ENCODE data around the gene NID1. TPM values are rescaled to one million over a fixed set of nuclear protein-coding genes. Genes with fewer than 3 reads are reported as not detected.

NID1 gene
- total and polyA plus RNA-seq, 9 of the 15 experiments (the other 6 are each of a cell fraction or from before 2014, with no cell fraction given) = 0.22 TPM; not detected in 8

- ATAC-seq = peak; percentile 52; the same call in 2 of the 3 replicates
- peaks cover 24 to 64% of the 10 kb centered on the region in 2 experiments; a peak in 4 of 5 replicates for H3K27me3 ChIP-seq (ENCODE audit: control insufficient read depth in 2 of 2, insufficient read depth in 2 of 2, low read length in 2 of 2)
- H3K9me1 ChIP-seq (ENCODE audit: control insufficient read depth, insufficient read depth, low read length) = no peaks in the 10 kb centered on the region
- intact Hi-C loops (cut with micrococcal nuclease) (no loop called here), in situ Hi-C loops (cut with MboI) (no loop called here)
- TF ChIP-seq ZBTB43 (CRISPR knock-in tag; IDR thresholded peaks at IDR 0.05) (no peak), L3MBTL2 (IDR thresholded peaks at IDR 0.05) (no peak), EP300 (IDR thresholded peaks at IDR 0.05; ENCODE audit: low read length) (no peak), TRIM28 (IDR thresholded peaks at IDR 0.05) (no peak), USF2 (CRISPR knock-in tag; IDR thresholded peaks at IDR 0.05) (no peak), FOXA1 (IDR thresholded peaks at IDR 0.05; ENCODE audit: borderline replicate concordance) (no peak), EWSR1 (IDR thresholded peaks at IDR 0.05; ENCODE audit: borderline replicate concordance, low read depth, partially characterized antibody) (no peak), NFE2L1 (tag; IDR thresholded peaks at IDR 0.05; ENCODE audit: borderline replicate concordance, low read depth) (no peak), CTCF (IDR thresholded peaks at IDR 0.05 in 2 of 3, conservative IDR thresholded peaks at IDR 0.05 in 1 of 3; ENCODE audit: insufficient read depth in 2 of 3, low read depth in 1 of 3, low read length in 3 of 3) (peak in 2 of 3 experiments; percentile 11 to 34; a peak in 2 of 6 replicates), HSF4 (CRISPR knock-in tag; IDR thresholded peaks at IDR 0.05; ENCODE audit: borderline replicate concordance) (no peak), RAD21 (CRISPR knock-in tag; conservative IDR thresholded peaks at IDR 0.05 in 1 of 2, IDR thresholded peaks at IDR 0.05 in 1 of 2) (peak; percentile 25 to 29), ETS2 (tag; IDR thresholded peaks at IDR 0.05; ENCODE audit: borderline replicate concordance, poor library complexity, severe bottlenecking) (no peak), NRF1 (conservative IDR thresholded peaks at IDR 0.05 in 1 of 2, IDR thresholded peaks at IDR 0.05 in 1 of 2) (no peak), MBD1 (CRISPR knock-in tag; IDR thresholded peaks at IDR 0.05) (no peak), ZNF184 (CRISPR knock-in tag; IDR thresholded peaks at IDR 0.05) (no peak), ZNF165 (CRISPR knock-in tag; IDR thresholded peaks at IDR 0.05; ENCODE audit: borderline replicate concordance) (no peak)
- CTCF ChIA-PET (ENCODE audit: low intra/inter-chr PET ratio) = no interaction called here
- no peaks in the 10 kb centered on the region for H3K36me3 ChIP-seq (ENCODE audit: control insufficient read depth, insufficient read depth, low read length)
- no peaks in the 10 kb centered on the region for H3K9me3 ChIP-seq (replicated peaks; ENCODE audit: control insufficient read depth, insufficient read depth, low read depth, low read length)
- no peak for DNase-seq (ENCODE audit: extremely low read depth in 1 of 4, low spot score in 3 of 4)
- no peaks in the 10 kb centered on the region for H3K79me2 ChIP-seq (ENCODE audit: control insufficient read depth, insufficient read depth, low read length)
- BruUV-seq (replicated peaks) = no TSS peak
- POLR2A ChIA-PET = interaction anchor here (0.7 kb wide), 1 partner anchor 580 kb away, joined by 3 read pairs; no protein-coding TSS in a partner anchor
- no peak overlapping the region for H3K4me3 ChIP-seq
- H3K4me1 ChIP-seq (replicated peaks in 1 of 2; ENCODE audit: control insufficient read depth in 2 of 2, insufficient read depth in 2 of 2, low read length in 2 of 2) = no peaks in the 10 kb centered on the region
- H3K4me2 ChIP-seq (ENCODE audit: insufficient read depth, low read length) = no peak overlapping the region
- H3K27ac ChIP-seq (ENCODE audit: extremely low read depth, low read depth, low read length) = no peak overlapping the region
- FAIRE-seq = no peak
- WGBS (ENCODE audit: insufficient coverage, low coverage, missing lambda C conversion rate) = 3% methylated on average over 5 of the region's 5 CpGs
- H4K20me1 ChIP-seq (replicated peaks; ENCODE audit: control insufficient read depth, insufficient read depth, low read length) = no peaks in the 10 kb centered on the region
- no peak overlapping the region for H2AFZ ChIP-seq (ENCODE audit: low read depth, low read length)
- H3K9ac ChIP-seq (ENCODE audit: insufficient read depth in 1 of 2, low read depth in 2 of 2, low read length in 2 of 2) = no peak overlapping the region
Observed at GRCh38 chr1:235946571-235946981, 118.3 kb downstream of the NID1 start.

All from K562 (cell line).